ENCODE measurements around the gene MTHFD1.

The MTHFD1 gene

GRCh38 chr14:64495252-64495651, 107.1 kb downstream of the MTHFD1 start:
- no peak for DNase-seq (ENCODE audit: low spot score)

GRCh38 chr14:64496764-64497163, 108.6 kb downstream of the MTHFD1 start:
- no peak for DNase-seq (ENCODE audit: low spot score)

- DNase-seq (ENCODE audit: low spot score): no peak
Observed at GRCh38 chr14:64500088-64500487, 111.9 kb downstream of the MTHFD1 start.

- no peak for DNase-seq (ENCODE audit: low spot score)
Observed at GRCh38 chr14:64501411-64502171, 113.4 kb downstream of the MTHFD1 start.

- no peak for DNase-seq (ENCODE audit: low spot score)
Observed at GRCh38 chr14:64502456-64502855, 114.3 kb downstream of the MTHFD1 start.

GRCh38 chr14:64502887-64503433, 114.8 kb downstream of the MTHFD1 start:
- DNase-seq (ENCODE audit: low spot score): peak; percentile 54

GRCh38 chr14:64503434-64504309, 115.5 kb downstream of the MTHFD1 start, which contains the start of gene ZBTB25:
Gene ZBTB25, minus strand, starts transcription at chr14:64503838. Its CDS starts 13,305 bp downstream, at chr14:64490533.
- peak; percentile 89 for DNase-seq (ENCODE audit: low spot score)

- peak; percentile 56 for DNase-seq (ENCODE audit: low spot score)
Observed at GRCh38 chr14:64504310-64504896, 116.2 kb downstream of the MTHFD1 start, which contains the start of gene ZBTB1. Gene ZBTB1, plus strand, starts transcription at chr14:64504770. Its CDS starts 16,735 bp downstream, at chr14:64521505.

GRCh38 chr14:64504897-64505794, 117.0 kb downstream of the MTHFD1 start:
- peak; percentile 91 for DNase-seq (ENCODE audit: low spot score)

- DNase-seq (ENCODE audit: low spot score): no peak
Observed at GRCh38 chr14:64506721-64507120, 118.6 kb downstream of the MTHFD1 start.

- no peak for DNase-seq (ENCODE audit: low spot score)
Observed at GRCh38 chr14:64507376-64508156, 119.4 kb downstream of the MTHFD1 start.

GRCh38 chr14:64508215-64508776, 120.1 kb downstream of the MTHFD1 start:
- no peak for DNase-seq (ENCODE audit: low spot score)

- DNase-seq (ENCODE audit: low spot score): no peak
Observed at GRCh38 chr14:64509036-64509435, 120.9 kb downstream of the MTHFD1 start.

All from pons (tissue), 1 donor.